ENCODE data around the gene PLPP3.

DNA sequence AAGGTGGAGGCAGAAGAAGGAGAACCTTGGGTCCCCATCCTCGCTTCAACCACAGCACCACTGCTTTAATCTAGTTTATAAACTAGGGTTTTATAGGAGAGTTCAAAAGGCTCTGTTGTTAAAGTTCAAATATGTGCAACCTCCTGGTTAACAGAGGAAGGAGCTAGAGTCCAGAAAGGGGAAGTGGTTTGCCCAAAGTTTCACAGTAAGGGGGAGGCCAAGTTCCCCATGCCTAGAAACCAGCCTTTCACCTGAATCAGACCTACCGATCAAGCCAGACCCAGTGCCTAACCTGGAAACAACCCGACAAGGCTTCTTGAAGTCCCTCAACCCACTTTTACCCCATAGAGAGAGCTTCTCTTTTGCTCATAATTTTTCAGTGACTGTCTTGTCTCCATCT is 106.5 kb downstream of the PLPP3 start:
- TF ChIP-seq, protein P1, sequence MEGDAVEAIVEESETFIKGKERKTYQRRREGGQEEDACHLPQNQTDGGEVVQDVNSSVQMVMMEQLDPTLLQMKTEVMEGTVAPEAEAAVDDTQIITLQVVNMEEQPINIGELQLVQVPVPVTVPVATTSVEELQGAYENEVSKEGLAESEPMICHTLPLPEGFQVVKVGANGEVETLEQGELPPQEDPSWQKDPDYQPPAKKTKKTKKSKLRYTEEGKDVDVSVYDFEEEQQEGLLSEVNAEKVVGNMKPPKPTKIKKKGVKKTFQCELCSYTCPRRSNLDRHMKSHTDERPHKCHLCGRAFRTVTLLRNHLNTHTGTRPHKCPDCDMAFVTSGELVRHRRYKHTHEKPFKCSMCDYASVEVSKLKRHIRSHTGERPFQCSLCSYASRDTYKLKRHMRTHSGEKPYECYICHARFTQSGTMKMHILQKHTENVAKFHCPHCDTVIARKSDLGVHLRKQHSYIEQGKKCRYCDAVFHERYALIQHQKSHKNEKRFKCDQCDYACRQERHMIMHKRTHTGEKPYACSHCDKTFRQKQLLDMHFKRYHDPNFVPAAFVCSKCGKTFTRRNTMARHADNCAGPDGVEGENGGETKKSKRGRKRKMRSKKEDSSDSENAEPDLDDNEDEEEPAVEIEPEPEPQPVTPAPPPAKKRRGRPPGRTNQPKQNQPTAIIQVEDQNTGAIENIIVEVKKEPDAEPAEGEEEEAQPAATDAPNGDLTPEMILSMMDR (IDR thresholded peaks at IDR 0.05) = no peak
- no peak for TF ChIP-seq POLR2A (IDR thresholded peaks at IDR 0.05; ENCODE audit: low read depth)
